ENCODE results near the gene CADM1.

CADM1 gene

DNA sequence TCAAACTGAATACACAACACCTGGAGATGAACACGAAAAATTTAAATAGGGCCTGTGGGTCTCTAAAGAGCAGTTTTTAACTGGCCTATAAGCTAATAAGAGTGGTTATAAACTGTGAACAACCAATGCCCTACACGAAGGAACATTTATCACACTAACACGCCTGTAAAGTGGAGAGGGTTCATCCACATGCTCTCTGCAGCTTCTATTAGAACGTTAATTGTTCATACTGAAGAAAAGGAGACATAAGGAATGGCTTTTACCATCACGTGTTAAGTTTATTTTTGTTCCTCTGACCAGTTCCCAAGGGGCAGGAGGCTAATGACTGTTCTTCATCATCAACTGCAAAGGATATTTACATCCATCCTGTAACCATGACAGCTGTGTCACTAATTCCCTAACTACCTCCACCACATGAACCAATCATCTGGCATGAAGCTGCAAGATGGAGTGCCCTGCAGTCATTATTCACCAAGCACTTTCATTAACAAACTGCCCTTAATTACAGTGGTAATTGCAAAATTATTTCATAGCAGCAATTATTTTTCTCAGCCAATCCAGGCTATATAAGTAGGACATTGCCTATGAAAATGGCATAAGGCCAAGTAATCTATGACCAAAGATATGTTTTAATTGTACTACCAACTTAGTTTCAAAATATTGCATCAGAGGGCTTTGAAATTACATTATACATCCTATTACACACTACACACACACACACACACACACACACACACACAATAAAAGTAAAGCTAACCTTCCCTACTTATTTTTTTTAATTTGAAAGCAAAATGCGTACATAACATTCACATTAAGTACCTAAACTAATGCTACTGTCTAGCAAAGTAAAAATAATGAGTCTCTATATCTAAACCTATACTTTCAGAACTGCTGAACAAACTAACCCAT, 186.7 kb downstream of the CADM1 start:
- no peak for DNase-seq (ENCODE audit: low read depth)

DNA sequence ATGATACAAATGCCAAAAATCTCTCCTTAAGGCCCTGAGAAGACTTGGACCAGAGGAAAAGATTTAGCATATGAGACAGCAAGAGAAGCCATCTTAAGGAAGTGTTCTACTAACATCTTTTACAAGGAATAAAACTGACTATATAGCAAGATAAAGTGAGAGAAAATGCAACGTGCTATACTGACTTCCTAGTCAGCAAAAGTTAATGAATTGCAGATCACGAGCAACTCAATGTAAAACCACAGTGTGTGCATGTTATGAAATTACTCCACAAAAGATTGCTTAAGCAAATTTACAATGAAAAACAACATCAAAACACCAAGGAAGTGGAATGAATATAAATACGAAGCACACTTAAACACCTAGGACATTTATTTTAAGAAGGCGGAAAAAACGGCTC, 187.5 kb downstream of the CADM1 start:
- DNase-seq (ENCODE audit: low read depth), result no peak

DNA sequence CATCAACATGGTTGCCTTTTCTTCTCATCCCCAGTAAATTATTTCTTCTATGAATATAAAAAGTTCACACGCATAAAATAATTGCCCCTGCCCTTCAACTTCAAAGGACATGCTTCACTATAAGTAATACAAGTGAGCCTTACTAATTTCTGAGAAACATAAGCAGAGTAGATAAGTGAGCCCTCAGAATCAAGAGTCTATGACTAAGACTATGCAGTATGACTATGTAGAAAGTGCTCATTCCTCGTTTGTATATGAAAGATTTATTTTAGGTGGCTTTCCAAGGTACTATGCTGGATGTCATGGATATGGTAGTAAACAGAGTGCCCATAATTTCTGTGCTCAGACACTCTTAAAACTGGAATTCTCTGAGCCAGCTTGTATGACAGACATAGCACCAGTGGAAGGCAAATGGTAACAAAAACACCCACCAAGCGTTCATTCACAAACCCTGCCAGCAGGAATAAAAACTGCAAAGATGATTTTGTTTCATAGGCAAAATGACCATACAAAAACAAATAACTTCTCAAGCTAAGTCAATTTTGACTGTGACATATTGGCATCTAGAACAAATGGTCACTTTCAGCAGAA, 189.8 kb downstream of the CADM1 start:
- no peak for DNase-seq (ENCODE audit: low read depth)

DNA sequence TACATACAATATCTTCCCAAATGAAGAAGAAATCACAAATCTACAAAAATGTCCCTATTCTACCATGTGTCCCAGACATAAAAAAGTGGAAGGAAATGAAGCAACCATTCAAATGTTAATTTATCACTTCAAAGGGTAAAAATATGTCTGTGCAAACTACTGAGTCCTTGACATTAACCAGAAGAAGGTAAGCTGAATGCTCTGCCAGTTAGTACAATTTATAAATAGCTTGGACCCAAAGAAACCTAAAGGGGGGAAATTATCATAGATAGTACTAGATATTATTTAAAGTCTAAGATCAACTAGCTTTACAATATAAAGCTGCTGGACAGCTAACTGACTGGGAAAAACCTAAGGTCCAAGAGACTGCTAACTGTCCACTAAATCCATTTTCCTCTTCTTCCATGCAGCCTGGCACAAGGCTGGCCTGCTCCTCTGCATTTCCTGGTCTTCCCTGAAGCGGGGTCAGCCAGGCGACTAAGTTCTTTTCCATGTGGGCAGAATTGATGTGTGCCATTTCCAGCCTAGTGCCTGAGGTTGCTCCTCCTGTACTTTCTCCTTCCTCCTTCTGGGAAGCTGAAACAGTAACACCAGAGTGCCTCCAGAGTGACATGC, 190.9 kb downstream of the CADM1 start:
- no peak for DNase-seq (ENCODE audit: low read depth)

DNA sequence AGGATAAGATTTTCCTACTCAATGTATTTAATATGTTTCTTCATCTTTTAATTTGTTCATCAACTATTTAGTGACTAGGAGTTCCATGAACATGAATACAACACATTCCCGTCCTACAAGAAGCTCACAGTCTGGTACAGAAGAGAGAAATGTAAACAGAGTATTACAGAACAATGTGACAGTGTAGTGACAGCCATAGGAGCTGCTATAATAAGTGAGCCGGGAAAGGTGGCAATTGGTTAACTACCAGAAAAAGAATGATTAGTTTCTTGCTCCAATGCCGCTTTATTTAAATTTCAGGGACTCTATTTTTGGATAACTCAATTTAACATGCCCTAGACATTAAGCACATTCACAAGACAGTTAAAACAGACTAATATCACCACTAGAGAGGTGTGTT, 192.3 kb downstream of the CADM1 start:
- DNase-seq (ENCODE audit: low read depth), result no peak

DNA sequence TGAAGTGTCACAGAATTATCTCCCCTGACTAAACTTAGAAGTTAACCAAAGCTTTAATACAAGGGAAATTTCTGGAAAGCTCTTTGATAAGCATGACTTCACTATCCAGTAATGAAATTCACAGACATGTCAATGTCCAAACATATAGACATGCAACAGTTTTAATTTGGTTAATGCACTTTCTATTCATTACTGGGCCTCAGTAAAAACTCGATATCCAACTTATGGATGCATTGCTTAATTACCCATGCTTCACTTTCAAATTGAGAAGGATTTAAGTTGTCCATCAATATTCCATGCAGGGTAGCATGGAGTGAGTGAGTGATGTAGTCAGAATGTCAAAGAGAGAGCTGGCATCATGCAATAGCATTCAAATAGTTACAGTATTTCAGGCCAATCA, 197.5 kb downstream of the CADM1 start:
- DNase-seq (ENCODE audit: low read depth), result no peak

DNA sequence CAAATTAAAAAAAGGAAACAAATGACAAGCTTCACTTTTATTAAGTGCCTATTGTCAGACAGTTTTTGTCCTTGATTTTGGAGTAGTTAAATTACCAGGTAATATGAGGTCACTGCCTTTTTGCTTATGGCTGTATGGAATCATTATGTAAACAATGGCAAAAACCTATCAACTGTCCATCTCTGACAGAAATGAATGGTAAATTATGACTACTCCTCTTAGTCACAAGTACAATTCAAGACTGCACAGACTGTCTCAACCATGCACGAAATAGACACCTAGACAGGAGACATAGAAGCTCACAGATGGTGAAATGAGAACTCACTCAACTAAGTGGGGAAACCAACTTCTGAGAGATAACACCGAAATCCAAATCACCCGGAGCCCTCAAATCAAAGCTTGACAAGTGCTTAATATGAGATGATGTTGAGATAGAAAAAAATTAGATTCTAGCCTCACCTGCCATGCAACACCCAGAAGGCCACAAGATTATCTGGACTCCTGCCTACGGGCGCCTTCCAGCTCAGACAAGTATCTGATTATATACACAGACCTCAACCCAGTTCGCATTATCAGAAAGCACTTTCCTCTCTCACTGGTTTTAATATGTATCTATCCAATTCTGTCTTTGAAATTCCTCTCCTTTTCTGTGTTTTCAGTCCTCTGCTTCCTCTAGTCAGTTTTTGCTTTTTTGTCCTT, 199.3 kb downstream of the CADM1 start:
- no peak for DNase-seq (ENCODE audit: low read depth)

DNA sequence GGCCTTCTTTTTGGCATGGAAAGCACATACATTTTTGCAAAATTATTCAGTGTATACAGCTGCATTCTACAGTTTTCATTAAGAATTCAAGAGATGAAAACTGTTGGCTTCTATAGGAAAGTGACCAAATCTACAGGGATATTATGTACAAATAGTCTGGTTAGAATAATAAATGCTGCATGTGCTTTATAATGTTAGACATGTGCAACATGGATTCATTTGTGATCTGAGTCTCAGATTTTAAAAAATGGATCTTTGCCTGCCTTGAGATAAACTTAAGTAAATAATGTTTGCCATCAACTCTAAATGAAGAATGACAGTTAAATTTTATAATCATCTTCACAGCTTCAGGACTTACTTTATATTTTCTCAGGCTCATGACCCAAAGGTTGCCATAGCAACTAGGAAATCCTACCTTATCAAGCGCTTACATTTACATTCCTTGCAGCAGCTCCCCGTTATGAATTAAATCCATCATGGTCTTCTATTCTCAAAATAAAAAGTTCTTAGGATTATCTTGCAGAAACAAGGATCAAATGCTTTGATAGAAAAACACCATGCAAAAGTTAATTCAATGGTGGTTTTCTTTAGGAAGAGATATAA, 200.2 kb downstream of the CADM1 start:
- DNase-seq (ENCODE audit: low read depth), result no peak

DNA sequence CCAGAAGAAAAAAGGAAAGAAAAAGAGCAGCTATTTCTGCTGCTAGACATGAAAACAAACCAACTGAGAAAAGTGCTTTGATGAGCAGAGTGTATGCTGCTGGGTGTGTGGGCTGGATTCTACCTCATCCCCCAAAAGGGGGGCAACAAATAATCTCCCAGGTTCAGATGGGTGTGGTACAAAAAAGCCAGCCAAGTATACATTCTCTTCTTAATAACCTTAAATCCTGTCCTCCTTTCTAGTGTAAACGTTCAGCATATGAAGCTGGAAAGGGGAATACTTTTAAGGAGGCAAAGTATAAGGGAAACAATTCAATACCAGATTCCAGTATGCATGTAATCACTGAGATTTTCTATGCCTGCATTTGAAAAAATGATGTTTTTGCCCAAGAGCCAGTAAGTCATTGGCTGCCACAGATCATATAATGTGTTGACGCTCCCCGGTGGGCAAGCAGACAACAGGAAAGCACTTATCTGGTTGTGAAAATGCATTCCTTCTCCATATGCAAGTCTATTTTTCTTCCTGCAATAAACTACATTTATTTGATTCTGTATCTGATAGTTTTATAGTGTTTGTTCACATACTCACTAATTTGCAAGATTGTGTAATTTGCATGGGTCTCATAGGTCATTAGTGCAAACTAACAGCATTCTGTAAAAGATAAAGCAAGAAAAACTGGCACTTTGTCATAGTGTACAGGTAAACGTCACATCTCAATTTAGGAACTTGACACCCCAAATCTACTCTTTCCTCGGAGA, 201.1 kb downstream of the CADM1 start:
- no peak for DNase-seq (ENCODE audit: low read depth)

DNA sequence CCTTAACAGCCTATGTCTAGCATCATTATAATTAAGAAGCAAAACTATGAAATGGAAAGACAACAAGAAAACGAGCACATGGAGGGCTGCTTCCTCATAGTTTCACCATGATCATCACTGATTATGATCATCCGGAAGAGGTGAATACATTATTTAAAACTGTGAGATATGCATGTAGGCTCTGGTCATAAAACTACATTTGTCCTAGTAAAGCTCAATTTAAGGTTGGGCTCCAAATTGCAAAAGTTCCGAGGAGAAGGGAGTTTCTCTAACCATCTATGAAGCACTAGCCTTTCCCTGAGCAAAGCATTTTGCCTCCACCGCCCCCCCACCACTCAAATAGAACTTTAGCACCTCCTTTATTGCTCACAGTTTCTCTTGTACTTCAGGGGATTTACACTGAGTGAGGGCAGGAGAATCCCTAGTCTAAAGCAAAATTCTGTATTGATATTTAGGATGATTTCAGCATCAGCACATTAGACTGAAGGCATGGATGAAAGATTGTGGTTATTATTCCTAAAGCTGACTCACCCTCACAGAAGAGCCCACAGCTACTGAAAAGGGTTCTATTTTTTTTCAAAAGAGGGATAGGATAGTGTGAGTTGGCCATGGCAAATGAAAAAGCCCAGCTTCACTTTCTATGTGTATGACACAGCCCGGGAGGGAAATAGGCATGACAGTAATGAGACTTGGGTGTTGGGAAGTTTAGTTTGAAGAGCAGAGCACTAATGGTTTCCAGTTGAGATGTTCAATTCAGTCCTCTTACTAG, 203.4 kb downstream of the CADM1 start:
- no peak for DNase-seq (ENCODE audit: low read depth)

DNA sequence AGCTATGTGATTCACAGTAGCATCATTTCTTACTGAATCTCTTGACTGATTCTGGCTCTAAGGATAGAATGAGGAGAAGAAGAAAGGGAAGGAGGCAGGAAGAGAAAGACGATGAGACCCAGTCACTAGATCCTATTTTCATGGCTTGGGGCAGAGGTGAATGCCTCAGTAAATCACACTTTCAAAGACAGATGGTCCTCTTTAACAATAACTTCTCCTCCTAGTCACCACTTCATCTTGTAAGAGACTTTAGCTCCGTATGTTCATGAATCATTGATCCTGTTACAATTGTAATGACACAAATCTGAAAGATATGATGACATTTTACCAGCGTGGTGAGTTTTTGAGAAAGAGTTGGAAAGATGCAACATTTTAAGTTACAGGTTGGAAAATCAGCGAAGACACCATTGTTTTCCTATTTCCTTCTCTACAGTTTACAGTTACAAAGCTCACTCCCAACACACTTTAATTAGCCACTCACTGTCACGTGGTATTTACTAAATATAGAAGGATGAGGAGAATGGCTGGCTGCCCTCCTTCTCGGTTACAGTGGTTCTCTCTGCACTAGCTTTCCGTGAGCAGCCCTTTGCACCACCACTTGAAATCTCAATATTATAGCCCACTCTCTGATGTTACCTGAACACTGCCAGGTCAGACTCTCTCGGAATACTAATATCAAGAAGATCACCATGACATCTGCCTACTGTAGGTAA, 205.8 kb downstream of the CADM1 start:
- no peak for DNase-seq (ENCODE audit: low read depth)

DNA sequence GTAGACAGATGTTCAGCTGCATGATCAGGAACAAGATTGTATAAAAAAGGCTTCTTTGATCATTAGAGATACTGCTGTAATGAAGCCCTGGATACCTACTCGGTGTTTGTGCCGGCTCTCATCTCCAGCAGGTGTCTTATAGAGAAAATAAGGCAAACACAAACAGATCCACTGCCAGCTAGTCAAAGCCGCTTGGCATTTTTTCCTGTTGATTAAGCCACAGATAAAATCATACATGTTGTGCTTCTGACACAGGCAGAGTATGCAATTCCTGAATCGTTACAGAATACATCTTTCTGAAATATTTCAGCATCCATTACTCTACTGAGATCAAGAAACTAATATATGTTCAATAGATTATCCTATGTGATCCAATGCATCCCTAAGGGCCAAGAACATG, 206.9 kb downstream of the CADM1 start:
- no peak for DNase-seq (ENCODE audit: low read depth)

DNA sequence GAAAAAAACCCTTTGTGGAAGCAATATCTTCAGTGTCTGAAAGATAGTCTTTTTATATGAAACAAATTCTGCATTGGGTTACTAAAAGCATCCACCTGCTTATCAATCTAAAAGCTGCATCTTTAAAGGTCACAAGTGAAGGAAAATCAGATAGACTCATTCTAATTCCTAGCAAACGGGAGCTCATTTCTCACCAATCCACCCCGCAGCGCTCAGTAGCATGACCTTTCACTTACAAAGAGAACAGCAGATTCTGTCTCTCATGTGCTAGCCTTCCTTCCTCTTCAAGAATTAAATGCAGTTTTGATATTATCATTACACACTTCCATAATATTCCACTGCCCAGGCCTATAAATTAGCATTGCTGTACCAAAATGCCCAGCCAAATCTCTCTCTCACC, 212.9 kb downstream of the CADM1 start:
- DNase-seq (ENCODE audit: low read depth), result no peak

DNA sequence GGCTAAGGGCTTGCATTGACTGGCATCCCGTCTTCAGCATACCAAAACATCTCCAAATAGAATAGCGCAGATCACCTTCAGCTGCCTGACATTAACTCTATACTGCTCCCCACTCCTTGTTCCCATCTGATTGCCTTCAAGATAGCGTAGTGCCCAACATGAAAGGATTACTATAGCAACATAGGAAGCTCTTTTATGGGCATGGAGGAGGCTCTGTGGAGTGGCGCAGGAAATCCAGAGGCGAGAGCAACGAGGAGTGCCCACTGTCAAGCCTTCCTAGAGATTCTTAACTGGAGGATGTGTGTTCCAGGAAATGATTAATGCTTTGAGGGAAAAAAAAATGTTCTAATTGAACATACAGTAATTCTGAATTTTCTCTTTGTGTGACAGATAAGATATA, 213.3 kb downstream of the CADM1 start:
- no peak for DNase-seq (ENCODE audit: low read depth)

DNA sequence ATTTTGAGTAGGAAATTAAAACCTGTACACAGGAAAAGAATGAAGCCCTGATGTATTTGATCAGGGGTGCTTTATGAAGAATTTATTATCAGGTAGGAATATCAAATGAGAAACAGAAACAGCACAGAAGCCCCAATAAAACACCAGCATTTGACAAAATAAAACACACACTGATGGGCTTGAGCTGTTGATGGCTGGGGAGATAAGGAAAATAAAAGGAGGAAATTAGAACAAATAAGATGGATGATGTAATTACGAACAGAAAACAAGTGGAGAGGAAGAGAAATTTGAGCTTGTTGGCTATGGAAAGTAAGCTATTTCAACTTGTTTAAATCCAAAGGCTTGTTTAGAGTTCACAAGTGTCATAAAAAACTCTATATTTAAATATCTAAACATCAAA, 213.7 kb downstream of the CADM1 start:
- DNase-seq (ENCODE audit: low read depth), result no peak

DNA sequence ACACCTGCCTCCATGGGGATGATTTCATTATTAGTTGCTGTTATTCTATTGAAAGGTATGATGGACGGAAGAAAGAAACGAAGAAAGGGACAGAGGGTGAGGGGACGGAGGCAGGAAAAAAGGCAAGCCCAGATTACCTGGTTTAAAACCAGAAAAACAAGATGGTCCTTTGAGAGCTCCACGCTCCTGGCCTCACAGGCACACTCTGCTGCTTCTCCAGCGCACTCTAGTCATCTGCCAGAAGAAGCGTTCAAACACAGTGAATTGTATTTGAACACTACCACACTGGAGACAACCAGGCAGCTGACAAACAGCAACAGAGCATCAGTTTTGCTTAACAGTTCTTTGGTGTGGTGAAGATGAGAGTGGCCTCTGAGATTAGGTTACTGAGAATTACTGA, 216.9 kb downstream of the CADM1 start:
- no peak for DNase-seq (ENCODE audit: low read depth)

DNA sequence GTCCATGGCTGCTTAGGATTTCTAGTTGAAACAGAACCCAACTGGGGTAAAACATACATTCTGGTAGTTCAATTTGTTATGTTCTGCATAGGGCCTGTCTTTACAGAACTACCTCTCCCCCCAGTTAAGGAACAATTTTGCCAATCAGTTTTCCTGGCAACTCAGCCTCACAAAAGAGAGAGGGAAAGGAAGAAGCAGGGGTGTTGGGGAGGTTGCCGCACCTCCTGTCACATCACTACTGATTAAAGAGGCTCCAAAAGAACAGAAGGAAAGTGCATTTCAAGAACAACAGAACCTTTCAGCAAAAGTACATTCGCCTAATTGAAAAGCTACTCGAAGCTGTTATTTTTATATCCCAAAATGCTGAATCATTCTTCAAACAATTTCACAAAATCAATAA, 217.6 kb downstream of the CADM1 start:
- DNase-seq (ENCODE audit: low read depth), result no peak

DNA sequence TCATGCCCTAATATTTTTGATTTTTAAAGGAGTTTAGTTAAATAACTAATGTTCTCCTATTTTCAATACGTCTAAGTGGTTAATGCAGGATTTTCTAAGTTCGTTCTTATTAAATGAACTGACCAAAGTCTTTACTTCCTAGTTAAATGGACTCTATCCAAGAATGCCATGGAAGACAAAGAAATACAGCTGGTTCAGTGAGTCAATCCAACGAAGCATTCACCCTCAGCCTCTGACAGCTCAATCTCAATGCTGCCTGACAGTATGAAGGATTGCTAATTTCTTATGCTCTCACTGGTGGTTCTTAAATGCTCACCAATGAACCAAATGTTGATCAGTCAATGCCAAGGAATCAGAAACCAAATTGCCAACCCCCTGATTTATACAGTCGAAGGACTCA, 219.4 kb downstream of the CADM1 start:
- no peak for DNase-seq (ENCODE audit: low read depth)

DNA sequence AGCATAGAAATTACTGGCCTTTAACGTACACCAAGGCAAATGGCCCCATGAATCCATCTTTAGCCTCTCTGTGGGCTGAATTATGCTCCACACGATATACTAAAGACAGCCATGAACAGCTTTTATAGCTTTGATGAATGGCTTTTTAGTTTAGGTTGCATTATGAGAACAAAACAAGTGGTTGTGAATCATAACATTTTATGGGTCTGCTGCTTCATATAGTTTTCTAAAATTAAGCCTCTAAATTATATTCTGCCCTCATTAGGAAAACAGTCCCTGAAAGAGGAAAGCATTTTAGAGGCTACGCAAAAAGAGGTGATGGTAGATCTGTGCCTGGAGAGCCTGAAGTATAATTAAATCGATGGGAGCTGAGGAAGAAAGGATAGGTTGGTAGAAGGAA, 221.3 kb downstream of the CADM1 start:
- DNase-seq (ENCODE audit: low read depth), result no peak

DNA sequence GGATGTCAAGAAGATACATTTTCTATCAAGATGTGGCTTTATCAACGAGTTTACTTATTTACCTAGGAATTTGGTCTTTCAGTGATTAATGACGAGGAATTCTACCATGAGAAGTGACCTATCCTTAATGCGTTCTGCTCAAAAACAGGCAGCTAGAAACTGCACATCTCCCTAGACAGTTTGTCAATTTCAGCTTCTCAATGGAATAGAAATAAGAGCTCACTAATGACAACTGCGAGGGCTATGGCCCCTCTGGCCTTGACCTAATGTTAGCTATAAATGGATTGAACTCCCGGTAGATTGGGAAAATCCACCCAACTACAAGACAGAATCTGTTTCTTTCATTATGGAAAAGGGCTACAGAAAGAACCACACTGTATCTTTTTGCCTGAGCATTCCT, 223.4 kb downstream of the CADM1 start:
- no peak for DNase-seq (ENCODE audit: low read depth)
